NB4 (cell line): ENCODE results near the gene ABHD11.

Experiments
- DNase-seq: peaks from one replicate; pipeline ENCODE4 v3.0.0; 2010; ENCODE audit warnings: low read depth
- H3K4me3 ChIP-seq: one replicate; pipeline ENCODE4 v1.5.1; 2011; ENCODE audit warnings: mild to moderate bottlenecking, low read depth, low read length, moderate library complexity
- CTCF ChIP-seq: IDR thresholded peaks from one replicate; pipeline ENCODE4 v1.5.1; 2012; ENCODE audit warnings: low read depth, low read length
- MAX ChIP-seq: IDR thresholded peaks from 2 replicates; pipeline ENCODE4 v1.6.1; 2011; ENCODE audit warnings: low read depth, low read length
- MYC ChIP-seq: IDR thresholded peaks from 2 replicates; pipeline ENCODE4 v1.6.1; 2011; ENCODE audit warnings: low read depth, low read length
- POLR2A ChIP-seq: IDR thresholded peaks from 2 replicates; pipeline ENCODE4 v1.6.1; 2011; ENCODE audit warnings: mild to moderate bottlenecking; ENCODE audit not compliant: insufficient read length; ENCODE audit errors: extremely low read depth

ABHD11 gene

GRCh38 chr7:73740212-73740611, 1.6 kb upstream of the ABHD11 start:
- DNase-seq: no peak
- TF ChIP-seq POLR2A (no peak), MAX (no peak), CTCF (no peak), MYC (no peak)
- no peak overlapping the region for H3K4me3 ChIP-seq

GRCh38 chr7:73739387-73739767, 775 bp upstream of the ABHD11 start:
- TF ChIP-seq CTCF (no peak), MYC (no peak), POLR2A (no peak), MAX (no peak)
- H3K4me3 ChIP-seq: peak overlapping the region; percentile 72
- DNase-seq: no peak

- peak; percentile 80 for DNase-seq
- TF ChIP-seq MAX: no peak
- 0 out of 2 replicates have a peak, but pooled peaks have one; percentile 4 for TF ChIP-seq MYC
- TF ChIP-seq POLR2A: no peak
- H3K4me3 ChIP-seq: peak overlapping the region; percentile 76
Observed at GRCh38 chr7:73738220-73738611, 386 bp downstream of the ABHD11 start.

GRCh38 chr7:73737491-73738219, 947 bp downstream of the ABHD11 start:
- TF ChIP-seq CTCF: no peak
- TF ChIP-seq MAX: no peak
- no peak for TF ChIP-seq POLR2A
- TF ChIP-seq MYC: no peak
- no peak for DNase-seq
- peak overlapping the region; percentile 76 for H3K4me3 ChIP-seq

GRCh38 chr7:73736885-73737284, 1.7 kb downstream of the ABHD11 start:
- DNase-seq: no peak
- no peak overlapping the region for H3K4me3 ChIP-seq
- TF ChIP-seq POLR2A: no peak
- no peak for TF ChIP-seq CTCF

- TF ChIP-seq CTCF: no peak
- no peak for TF ChIP-seq POLR2A
- TF ChIP-seq MYC: no peak
- TF ChIP-seq MAX: no peak
- H3K4me3 ChIP-seq: no peak overlapping the region
- no peak for DNase-seq
Observed at GRCh38 chr7:73735528-73735905, 3.1 kb downstream of the ABHD11 start.
